Neuronal stem cell (in vitro differentiated cells): ENCODE data around the gene CEP68.

Source experiments
- DNase-seq: peaks from one replicate; pipeline ENCODE4 v3.0.0-alpha.2; 2013; ENCODE audit warnings: low spot score
- H2AFZ ChIP-seq: one replicate; pipeline ENCODE4 v1.6.1; 2013; ENCODE audit warnings: mild to moderate bottlenecking, low read length, inconsistent platforms
- H2AK5ac ChIP-seq: 2 replicates; pipeline ENCODE4 v1.6.1; 2013; ENCODE audit warnings: low read depth, mild to moderate bottlenecking, inconsistent platforms, low read length, moderate library complexity, mixed read lengths
- H2BK120ac ChIP-seq: 2 replicates; pipeline ENCODE4 v1.6.1; 2013; ENCODE audit warnings: low read depth, mild to moderate bottlenecking, inconsistent platforms, low read length, moderate library complexity, mixed read lengths
- H2BK12ac ChIP-seq: one replicate; pipeline ENCODE4 v1.6.1; 2013; ENCODE audit warnings: low read length, inconsistent platforms
- H2BK15ac ChIP-seq: 2 replicates; pipeline ENCODE4 v1.6.1; 2013; ENCODE audit warnings: mild to moderate bottlenecking, low read length, inconsistent platforms, mixed read lengths
- H2BK5ac ChIP-seq: one replicate; pipeline ENCODE4 v1.6.1; 2013; ENCODE audit warnings: inconsistent platforms, mild to moderate bottlenecking, low read length, moderate library complexity
- H3K14ac ChIP-seq: one replicate; pipeline ENCODE4 v1.6.1; 2013; ENCODE audit warnings: low read length, inconsistent platforms
- H3K18ac ChIP-seq: 2 replicates; pipeline ENCODE4 v1.6.1; 2013; ENCODE audit warnings: low read length, inconsistent platforms
- H3K23ac ChIP-seq: 2 replicates; pipeline ENCODE4 v1.6.1; 2013; ENCODE audit warnings: low read depth, mild to moderate bottlenecking, mixed read lengths, low read length, inconsistent platforms; ENCODE audit not compliant: poor library complexity
- H3K27ac ChIP-seq: replicated peaks from 3 replicates; pipeline ENCODE4 v1.5.1; 2013; ENCODE audit warnings: low read length, inconsistent platforms
- H3K27me3 ChIP-seq, 3 experiments: 2 replicates each; pipeline ENCODE4 v1.6.1; 2013; ENCODE audit warnings: low read length in 3 of 3, mild to moderate bottlenecking in 2 of 3, inconsistent platforms in 1 of 3, low read depth in 1 of 3, mixed read lengths in 1 of 3, moderate library complexity in 1 of 3; ENCODE audit not compliant: control insufficient read depth in 3 of 3, insufficient read depth in 3 of 3
- H3K36me3 ChIP-seq, 2 donors: replicated peaks in 1 of 2; 2 replicates each; pipeline ENCODE4 v1.6.1; 2013; ENCODE audit warnings: low read length in 2 of 2; ENCODE audit not compliant: control insufficient read depth in 2 of 2, insufficient read depth in 2 of 2
- H3K4ac ChIP-seq: 2 replicates; pipeline ENCODE4 v1.6.1; 2013; ENCODE audit warnings: inconsistent platforms, mild to moderate bottlenecking, low read length, moderate library complexity
- H3K4me1 ChIP-seq, 2 donors: 1 replicate in 1 of 2; 2 replicates in 1 of 2; pipeline ENCODE4 v1.6.1; 2013; ENCODE audit warnings: low read length in 2 of 2, low read depth in 1 of 2; ENCODE audit not compliant: control insufficient read depth in 2 of 2, insufficient read depth in 1 of 2
- H3K4me2 ChIP-seq: one replicate; pipeline ENCODE4 v1.6.1; 2013; ENCODE audit warnings: mild to moderate bottlenecking, low read length, inconsistent platforms; ENCODE audit not compliant: insufficient read depth, poor library complexity, severe bottlenecking
- H3K4me3 ChIP-seq, 2 donors: 2 replicates each; pipeline ENCODE4 v1.5.1; 2013; ENCODE audit warnings: low read length in 2 of 2, mild to moderate bottlenecking in 2 of 2, inconsistent platforms in 1 of 2, moderate library complexity in 1 of 2
- H3K79me1 ChIP-seq: one replicate; pipeline ENCODE4 v1.6.1; 2013; ENCODE audit warnings: low read depth, mild to moderate bottlenecking, inconsistent platforms, low read length, moderate library complexity
- H3K9ac ChIP-seq: one replicate; pipeline ENCODE4 v1.6.1; 2013; ENCODE audit warnings: mild to moderate bottlenecking, low read depth, low read length, inconsistent platforms; ENCODE audit not compliant: poor library complexity
- H3K9me3 ChIP-seq, 2 donors: replicated peaks in 1 of 2; 2 replicates each; pipeline versions ENCODE3 to v1.6.1; 2013; ENCODE audit warnings: low read length in 2 of 2, mild to moderate bottlenecking in 2 of 2, inconsistent platforms in 1 of 2, low read depth in 1 of 2, mixed read lengths in 1 of 2, moderate library complexity in 1 of 2; ENCODE audit not compliant: control insufficient read depth in 2 of 2, insufficient read depth in 1 of 2
- H4K8ac ChIP-seq: one replicate; pipeline ENCODE4 v1.6.1; 2013; ENCODE audit warnings: low read depth, mild to moderate bottlenecking, inconsistent platforms, low read length, moderate library complexity
- H4K91ac ChIP-seq: one replicate; pipeline ENCODE4 v1.6.1; 2013; ENCODE audit warnings: low read length, low read depth, mild to moderate bottlenecking, inconsistent platforms; ENCODE audit not compliant: poor library complexity
- WGBS, 2 donors: extraction: QIAGEN DNeasy Blood & Tissue Kit; methylation state at CpG; one replicate each; pipeline ENCODE4 v1.1.7; 2013; ENCODE audit warnings: missing lambda C conversion rate in 2 of 2, mixed read lengths in 1 of 2; ENCODE audit not compliant: insufficient read length in 2 of 2, insufficient replicate concordance in 1 of 2; ENCODE audit errors: extremely low coverage in 2 of 2; 5-methylcytosine and 5-hydroxymethylcytosine counted together

Gene CEP68

DNA sequence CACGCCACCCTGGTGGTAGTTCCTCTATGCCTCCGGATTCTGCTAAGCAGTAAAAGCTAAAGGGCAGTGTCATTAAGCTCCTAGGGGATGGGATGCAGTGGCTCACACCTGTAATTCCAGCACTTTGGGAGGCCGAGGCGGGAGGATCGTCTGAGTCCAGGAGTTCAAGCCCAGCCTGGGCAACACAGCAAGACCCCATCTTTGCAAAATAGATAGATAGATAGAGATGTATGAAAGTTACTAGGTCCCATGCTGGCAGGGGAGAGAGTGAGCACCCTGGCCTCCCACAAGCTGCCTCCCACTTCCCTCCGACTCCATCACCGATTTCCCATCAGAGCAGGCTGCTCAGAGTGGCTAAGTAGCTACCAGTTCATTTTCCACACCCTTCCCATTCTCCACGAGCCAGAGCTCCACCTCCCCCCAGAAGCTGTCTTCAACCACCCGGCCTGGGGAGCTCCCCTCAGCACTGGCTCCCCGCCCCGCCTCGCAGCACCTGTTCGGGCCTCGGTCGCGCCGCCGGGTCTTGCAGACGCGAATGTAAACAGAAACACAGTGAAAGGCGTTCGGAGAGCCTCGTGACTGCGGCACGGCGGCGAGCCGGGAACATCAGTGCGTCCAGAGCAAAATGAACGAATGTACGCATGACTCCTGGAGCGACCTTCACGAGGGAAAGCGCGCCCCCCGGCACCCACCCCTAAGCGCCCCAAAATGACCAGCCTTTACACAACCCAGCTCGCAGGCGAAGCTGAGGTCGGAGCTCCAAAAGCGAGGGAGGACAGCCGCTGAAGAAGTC lies 598 bp upstream of the CEP68 start:
- H4K91ac ChIP-seq, result no peak overlapping the region
- H2BK12ac ChIP-seq, result no peak overlapping the region
- WGBS, 2 donors, result no CpG with 5 or more reads among the region's 42 CpGs
- H2BK120ac ChIP-seq, result no peak overlapping the region
- H3K27ac ChIP-seq, result no peak overlapping the region
- no peak overlapping the region for H2BK5ac ChIP-seq
- no peak overlapping the region for H3K4ac ChIP-seq
- H3K36me3 ChIP-seq, result peaks cover 1 to 12% of the 10 kb centered on the region in 2 donors
- H2BK15ac ChIP-seq, result no peak overlapping the region
- H3K4me2 ChIP-seq, result peak overlapping the region; percentile 88
- H3K18ac ChIP-seq, result peak overlapping the region; percentile 89
- H4K8ac ChIP-seq, result no peak overlapping the region
- H3K27me3 ChIP-seq, result no peaks in the 10 kb centered on the region
- no peak for DNase-seq
- peak overlapping the region; percentile 95 for H2AFZ ChIP-seq
- H3K14ac ChIP-seq, result no peak overlapping the region
- H3K23ac ChIP-seq, result peak overlapping the region; percentile 95
- peaks cover 1% of the 10 kb centered on the region for H3K79me1 ChIP-seq
- H3K9me3 ChIP-seq, result peaks cover 0 to 7% of the 10 kb centered on the region in 2 donors
- H2AK5ac ChIP-seq, result no peak overlapping the region
- peak overlapping the region; percentile 64 for H3K9ac ChIP-seq
- peak overlapping the region; percentile 64 to 89 for H3K4me3 ChIP-seq
- H3K4me1 ChIP-seq, result peaks cover 2 to 8% of the 10 kb centered on the region in 2 donors

DNA sequence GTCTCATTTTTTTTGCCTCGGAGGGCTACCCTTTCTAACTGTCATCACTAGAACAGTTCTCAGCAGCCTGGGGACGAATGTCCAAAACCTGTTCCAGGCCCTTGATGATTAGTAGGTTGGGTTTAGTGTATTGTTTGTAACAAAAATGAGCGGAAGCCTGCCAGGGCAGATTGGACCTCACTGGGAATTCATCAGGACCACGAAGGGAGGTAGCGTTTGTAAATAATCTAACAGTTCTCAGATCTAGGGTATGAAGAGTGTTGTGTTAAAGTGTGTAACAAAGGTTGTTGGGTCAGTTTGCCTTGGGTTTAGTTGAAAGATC lies 799 bp downstream of the CEP68 start:
- Histone ChIP-seq H3K14ac (no peak overlapping the region), H3K9me3 (peaks cover 0 to under 1% of the 10 kb centered on the region in 2 donors), H2BK5ac (peak overlapping the region; percentile 31), H2AK5ac (no peak overlapping the region), H3K18ac (peak overlapping the region; percentile 93), H3K9ac (no peak overlapping the region), H2BK15ac (no peak overlapping the region), H4K91ac (no peak overlapping the region), H3K79me1 (peaks cover 2% of the 10 kb centered on the region), H3K27me3 (no peaks in the 10 kb centered on the region), H2BK120ac (no peak overlapping the region), H4K8ac (no peak overlapping the region), H3K4ac (no peak overlapping the region), H3K36me3 (peaks cover 3 to 17% of the 10 kb centered on the region in 2 donors), H2AFZ (peak overlapping the region; percentile 88), H3K23ac (no peak overlapping the region), H3K4me3 (peak overlapping the region; percentile 64 to 93), H3K27ac (no peak overlapping the region), H2BK12ac (no peak overlapping the region), H3K4me2 (peak overlapping the region; percentile 57), H3K4me1 (peaks cover 2 to 12% of the 10 kb centered on the region in 2 donors)
- DNase-seq, result no peak
- WGBS, 2 donors, result no CpG with 5 or more reads among the region's 5 CpGs

DNA sequence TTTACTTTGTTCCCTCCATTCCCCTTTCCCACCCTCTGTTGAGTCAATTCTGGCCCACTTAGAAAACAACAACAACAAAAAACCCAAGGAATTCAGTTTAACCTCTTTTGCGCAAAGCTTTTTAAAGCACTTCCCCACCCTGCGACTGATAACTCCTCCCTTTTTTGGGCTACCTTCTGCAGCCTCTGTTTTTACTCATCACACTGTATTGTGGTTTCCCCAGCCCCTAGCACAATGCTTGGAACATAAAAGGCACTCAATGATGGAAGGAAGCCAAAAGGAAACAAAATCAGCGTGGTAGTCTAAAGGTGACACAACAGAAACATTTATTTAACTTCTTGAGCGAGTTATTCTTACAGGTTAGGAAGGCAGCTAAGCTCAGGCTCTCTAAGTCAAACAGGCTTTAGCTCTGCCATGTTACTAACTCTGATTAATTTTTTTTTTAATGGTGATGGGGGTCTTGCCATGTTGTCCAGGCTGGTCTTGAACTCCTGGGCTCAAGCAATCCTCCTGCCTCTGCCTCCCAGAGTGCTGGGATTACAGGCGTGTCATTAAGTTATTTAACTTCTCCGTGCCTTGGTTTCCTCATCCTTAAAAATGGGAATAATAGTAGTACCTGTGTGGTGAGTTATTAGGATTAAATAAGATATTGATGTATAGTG lies 1.3 kb downstream of the CEP68 start:
- DNase-seq, result no peak
- Histone ChIP-seq H3K36me3 (peaks cover 3 to 18% of the 10 kb centered on the region in 2 donors), H3K27me3 (no peaks in the 10 kb centered on the region), H2BK15ac (no peak overlapping the region), H4K8ac (no peak overlapping the region), H3K14ac (no peak overlapping the region), H2AFZ (peak overlapping the region; percentile 88), H2BK12ac (no peak overlapping the region), H4K91ac (no peak overlapping the region), H3K4ac (no peak overlapping the region), H3K9me3 (no peaks in the 10 kb centered on the region), H3K27ac (no peak overlapping the region), H2BK5ac (no peak overlapping the region), H2AK5ac (no peak overlapping the region), H3K79me1 (peaks cover 2% of the 10 kb centered on the region), H3K4me3 (peak overlapping the region; percentile 64 to 93), H3K4me2 (peak overlapping the region; percentile 57), H2BK120ac (no peak overlapping the region), H3K4me1 (peaks cover 2 to 12% of the 10 kb centered on the region in 2 donors), H3K23ac (no peak overlapping the region), H3K18ac (no peak overlapping the region), H3K9ac (no peak overlapping the region)
- no CpG with 5 or more reads among the region's 6 CpGs for WGBS, 2 donors

DNA sequence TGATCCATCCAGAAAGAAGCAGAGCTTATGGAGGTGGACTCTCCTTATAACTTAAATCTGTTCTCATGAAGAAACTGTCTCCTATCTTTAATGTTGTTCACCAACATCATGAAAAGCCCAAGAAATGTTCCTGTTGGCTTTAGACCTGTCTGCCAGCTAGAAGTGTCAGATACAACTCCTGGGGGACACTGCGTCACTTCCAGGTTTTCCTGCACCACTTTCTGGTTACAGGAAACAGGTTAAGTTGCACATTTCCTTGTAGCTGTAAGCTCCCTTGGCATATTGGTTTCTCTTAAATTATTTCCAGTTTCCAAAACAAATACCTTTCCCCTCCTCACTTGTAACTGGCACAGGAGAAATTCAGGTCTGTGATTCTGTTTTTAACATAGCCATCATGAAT lies 2.9 kb downstream of the CEP68 start:
- WGBS, 2 donors, result no CpG with 5 or more reads among the region's 1 CpG
- H3K18ac ChIP-seq, result no peak overlapping the region

More for the DNA sequence above, 2.9 kb downstream of the CEP68 start:
- H3K27me3 ChIP-seq, result no peaks in the 10 kb centered on the region
- no peak overlapping the region for H2AFZ ChIP-seq
- no peaks in the 10 kb centered on the region for H3K9me3 ChIP-seq
- H2BK120ac ChIP-seq, result no peak overlapping the region
- no peak overlapping the region for H3K4ac ChIP-seq
- H3K23ac ChIP-seq, result no peak overlapping the region
- H2BK15ac ChIP-seq, result no peak overlapping the region
- H3K27ac ChIP-seq, result no peak overlapping the region
- DNase-seq, result no peak
- no peak overlapping the region for H2BK5ac ChIP-seq
- no peak overlapping the region for H4K91ac ChIP-seq
- peaks cover 2% of the 10 kb centered on the region for H3K79me1 ChIP-seq
- no peak overlapping the region for H4K8ac ChIP-seq
- H3K9ac ChIP-seq, result no peak overlapping the region
- no peak overlapping the region for H3K14ac ChIP-seq
- no peak overlapping the region for H3K4me3 ChIP-seq
- no peak overlapping the region for H2BK12ac ChIP-seq
- H3K36me3 ChIP-seq, result peaks cover 5 to 24% of the 10 kb centered on the region in 2 donors
- H2AK5ac ChIP-seq, result no peak overlapping the region
- peaks cover 2 to 15% of the 10 kb centered on the region in 2 donors for H3K4me1 ChIP-seq
- H3K4me2 ChIP-seq, result no peak overlapping the region
